AG10803 (cell line): Measurements from ENCODE around the gene SMPD3.

Experiments
- DNase-seq: peaks from one replicate; pipeline ENCODE4 v3.0.0; 2010; ENCODE audit warnings: low read depth
- H3K4me3 ChIP-seq: 2 replicates; pipeline ENCODE4 v1.5.1; 2011; ENCODE audit warnings: mild to moderate bottlenecking, low read length, control low read depth
- TF ChIP-seq, protein P1 (sequence below): conservative IDR thresholded peaks from 2 replicates; pipeline ENCODE4 v1.5.1; 2011; ENCODE audit warnings: mild to moderate bottlenecking, low read length, control low read depth, inconsistent platforms

The SMPD3 gene

DNA sequence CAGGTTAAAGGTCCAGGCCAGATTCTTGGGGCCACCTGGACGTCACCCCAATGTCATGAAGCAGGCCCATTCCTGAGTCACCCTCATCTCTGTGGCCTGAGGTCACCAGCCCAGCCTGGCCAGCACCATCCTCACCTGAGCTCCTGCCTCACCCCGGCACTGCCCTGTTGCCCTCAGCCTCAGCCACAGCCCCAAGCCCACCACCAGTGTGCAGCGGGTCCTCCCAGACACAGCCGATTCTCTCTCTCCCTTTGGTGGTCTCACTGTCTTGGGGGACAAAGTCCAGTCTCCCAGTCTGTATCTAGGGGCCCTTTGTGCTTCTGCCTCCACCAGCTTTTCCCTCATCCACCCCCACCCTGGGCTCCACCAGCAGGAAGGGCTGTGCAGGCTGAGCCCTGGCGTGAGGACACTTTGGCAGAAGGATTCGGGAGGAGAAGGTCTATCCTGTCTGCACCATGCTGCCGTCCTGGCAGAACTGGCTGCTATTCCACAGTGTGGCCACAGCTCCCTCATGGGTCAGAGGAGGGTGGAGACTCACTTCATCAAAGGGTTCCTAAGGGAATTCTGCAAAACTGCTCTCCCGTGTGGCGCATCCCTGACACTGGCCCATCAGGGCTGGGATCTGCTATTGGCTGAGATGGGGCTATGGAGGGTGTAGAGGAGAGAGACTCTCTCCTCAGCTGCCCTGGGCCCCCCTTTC, 73.2 kb downstream of the SMPD3 start:
- no peak for DNase-seq
- no peak overlapping the region for H3K4me3 ChIP-seq
- TF ChIP-seq, protein P1, sequence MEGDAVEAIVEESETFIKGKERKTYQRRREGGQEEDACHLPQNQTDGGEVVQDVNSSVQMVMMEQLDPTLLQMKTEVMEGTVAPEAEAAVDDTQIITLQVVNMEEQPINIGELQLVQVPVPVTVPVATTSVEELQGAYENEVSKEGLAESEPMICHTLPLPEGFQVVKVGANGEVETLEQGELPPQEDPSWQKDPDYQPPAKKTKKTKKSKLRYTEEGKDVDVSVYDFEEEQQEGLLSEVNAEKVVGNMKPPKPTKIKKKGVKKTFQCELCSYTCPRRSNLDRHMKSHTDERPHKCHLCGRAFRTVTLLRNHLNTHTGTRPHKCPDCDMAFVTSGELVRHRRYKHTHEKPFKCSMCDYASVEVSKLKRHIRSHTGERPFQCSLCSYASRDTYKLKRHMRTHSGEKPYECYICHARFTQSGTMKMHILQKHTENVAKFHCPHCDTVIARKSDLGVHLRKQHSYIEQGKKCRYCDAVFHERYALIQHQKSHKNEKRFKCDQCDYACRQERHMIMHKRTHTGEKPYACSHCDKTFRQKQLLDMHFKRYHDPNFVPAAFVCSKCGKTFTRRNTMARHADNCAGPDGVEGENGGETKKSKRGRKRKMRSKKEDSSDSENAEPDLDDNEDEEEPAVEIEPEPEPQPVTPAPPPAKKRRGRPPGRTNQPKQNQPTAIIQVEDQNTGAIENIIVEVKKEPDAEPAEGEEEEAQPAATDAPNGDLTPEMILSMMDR = no peak

DNA sequence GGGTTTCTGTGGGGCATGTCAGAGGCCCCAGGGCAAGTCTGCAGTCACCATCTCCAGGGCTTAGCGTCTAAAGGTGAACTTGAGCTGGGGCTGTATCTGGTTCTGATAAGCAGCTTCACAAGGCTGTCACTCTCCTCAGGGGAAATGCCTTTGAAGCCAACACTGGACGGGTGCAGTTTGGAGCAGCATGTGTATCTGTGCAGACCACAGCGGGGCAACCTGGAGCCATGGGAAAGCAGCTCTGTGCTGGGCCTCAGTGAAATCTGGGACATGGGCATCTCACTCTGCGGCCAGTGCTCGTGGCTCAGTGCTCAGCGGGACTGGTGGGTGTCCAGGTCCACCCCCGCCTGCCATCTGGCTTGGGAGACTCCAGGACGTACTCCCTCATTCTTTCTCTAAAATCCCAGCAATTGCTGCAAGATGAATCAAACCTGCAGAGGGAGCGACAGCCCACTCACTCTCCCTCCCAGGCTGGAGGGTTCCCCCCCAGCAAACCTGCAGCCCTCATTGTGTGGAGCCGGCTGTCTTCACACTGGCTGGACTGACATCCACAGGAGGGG, 74.0 kb downstream of the SMPD3 start:
- TF ChIP-seq, protein P1 = no peak
- H3K4me3 ChIP-seq = no peak overlapping the region
- DNase-seq = no peak

DNA sequence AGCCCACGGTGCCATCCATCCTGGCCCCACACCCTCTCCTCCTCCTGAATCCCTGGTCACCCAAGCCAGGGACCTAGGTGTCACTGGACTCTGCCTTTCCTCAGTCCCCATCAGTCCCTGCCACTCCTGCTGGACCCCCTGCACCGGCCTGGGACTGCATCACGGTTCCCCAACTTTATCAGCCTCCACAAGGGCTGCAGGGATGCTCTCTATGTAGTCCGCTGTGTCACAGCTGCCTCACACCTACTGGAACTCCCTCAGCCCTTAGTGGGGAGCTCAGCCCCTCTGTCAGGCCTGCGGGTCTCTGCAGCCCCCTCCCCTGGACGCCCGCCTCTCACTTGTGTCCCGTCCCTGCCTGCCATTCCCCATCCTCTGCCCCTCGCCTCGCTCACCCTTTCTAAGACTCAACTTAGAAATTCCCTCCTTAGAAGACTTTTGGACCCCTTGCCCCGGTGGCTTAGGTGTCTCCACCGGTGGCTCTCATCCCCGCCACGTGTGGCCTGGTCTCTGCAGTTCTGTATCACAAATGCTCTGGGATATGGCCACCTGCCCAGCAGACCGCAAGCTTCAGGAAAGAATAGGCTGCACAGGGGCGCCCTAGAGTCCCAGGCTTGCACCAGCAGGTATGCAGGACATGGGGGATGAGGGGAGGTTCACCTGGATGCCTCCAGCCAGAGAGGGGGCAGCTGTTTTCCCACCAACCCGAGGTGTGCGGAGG, 74.6 kb downstream of the SMPD3 start:
- TF ChIP-seq, protein P1 = no peak
- no peak overlapping the region for H3K4me3 ChIP-seq
- no peak for DNase-seq

DNA sequence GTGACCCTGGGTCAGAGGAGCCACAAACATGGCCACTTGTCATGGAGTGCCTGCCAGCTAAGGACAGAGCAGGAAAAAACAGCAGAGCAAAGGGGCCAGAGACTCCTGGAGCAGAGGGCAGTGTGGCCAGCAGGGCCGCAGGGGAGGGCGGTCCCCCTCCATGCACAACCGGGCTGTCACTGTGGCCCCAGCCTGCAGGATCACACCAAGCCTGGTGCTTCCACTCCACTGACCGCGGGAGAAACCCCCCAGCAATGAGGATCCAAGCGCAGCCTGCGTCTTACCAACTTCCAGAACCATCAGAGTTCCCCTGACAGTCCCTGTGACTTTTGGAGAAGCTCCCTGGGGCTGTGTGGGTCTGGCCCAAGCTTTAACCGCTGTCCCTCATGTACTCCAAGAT, 75.5 kb downstream of the SMPD3 start:
- H3K4me3 ChIP-seq = no peak overlapping the region
- DNase-seq = no peak
- TF ChIP-seq, protein P1 = no peak

DNA sequence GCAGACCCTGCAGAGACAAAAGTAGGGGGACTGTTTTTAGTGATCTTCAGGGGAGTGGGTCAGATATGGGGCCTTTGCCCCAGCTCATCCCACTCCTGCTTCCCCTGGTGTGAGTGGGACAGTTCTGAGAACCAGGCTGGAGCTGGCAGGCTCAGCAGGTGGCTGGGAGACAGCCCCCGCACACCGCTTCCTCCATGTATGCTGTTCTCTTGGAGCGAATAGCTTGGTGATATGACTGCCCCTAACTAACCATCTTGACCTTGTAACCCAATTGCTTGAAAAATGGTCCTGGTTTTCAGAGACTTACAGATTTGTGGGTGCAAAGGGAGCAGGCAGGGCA, 76.0 kb downstream of the SMPD3 start:
- DNase-seq = no peak
- no peak overlapping the region for H3K4me3 ChIP-seq
- TF ChIP-seq, protein P1 = no peak

DNA sequence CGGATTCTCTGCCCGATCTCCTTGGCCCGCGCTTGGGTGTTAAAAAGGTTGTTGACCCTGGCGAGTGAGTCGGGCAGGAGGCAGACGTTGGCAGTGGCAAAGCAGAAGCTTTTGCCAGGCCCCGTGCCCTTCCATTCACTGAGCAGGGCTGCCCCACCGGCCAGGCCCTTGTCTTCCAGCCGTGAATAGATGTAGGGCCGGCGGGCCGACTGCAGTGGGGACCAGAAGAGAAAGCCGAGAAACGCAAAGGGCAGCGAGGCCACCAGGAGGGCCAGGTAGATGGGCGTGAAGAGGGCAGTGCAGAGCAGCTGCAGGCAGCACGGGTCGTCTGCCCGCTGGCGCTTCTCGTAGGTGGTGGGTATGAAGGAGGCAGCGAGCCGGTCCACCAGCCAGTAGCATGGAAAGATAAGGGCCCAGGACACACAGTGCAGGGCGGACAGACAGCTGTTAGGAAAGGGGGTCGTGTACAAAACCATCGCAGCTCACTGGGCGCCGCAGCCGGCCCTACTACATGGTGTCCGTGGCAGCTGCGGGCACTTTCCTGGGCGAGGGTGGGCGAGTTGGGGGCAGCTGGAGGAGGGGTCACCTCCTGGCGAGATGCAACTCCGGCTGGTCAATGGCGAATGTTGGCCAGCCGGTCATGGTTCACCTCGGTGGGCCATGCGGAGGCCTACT, 76.5 kb downstream of the SMPD3 start:
- DNase-seq = no peak
- no peak overlapping the region for H3K4me3 ChIP-seq
- TF ChIP-seq, protein P1 = no peak
